GM12878 (cell line): ENCODE results near the gene CDC34. TPM values are rescaled to one million over a fixed set of nuclear protein-coding genes. Genes with fewer than 3 reads are reported as not detected.

Experiments
- ATF2 ChIP-seq: IDR thresholded peaks from 2 replicates; pipeline ENCODE4 v1.6.1; 2012; ENCODE audit warnings: low read length, inconsistent platforms
- BCL11A ChIP-seq: IDR thresholded peaks from 2 replicates; pipeline ENCODE4 v1.6.1; 2011; ENCODE audit warnings: low read depth, low read length
- BCL3 ChIP-seq: IDR thresholded peaks from 2 replicates; pipeline ENCODE4 v1.6.1; 2011; ENCODE audit warnings: borderline replicate concordance, low read depth, mild to moderate bottlenecking, moderate library complexity, low read length; ENCODE audit not compliant: insufficient read depth, poor library complexity, severe bottlenecking
- CHD1 ChIP-seq: IDR thresholded peaks from 2 replicates; pipeline ENCODE4 v1.6.1; 2012; ENCODE audit warnings: low read depth, low read length, improper control_type of control experiment
- EZH2 ChIP-seq: IDR thresholded peaks from 2 replicates; pipeline ENCODE4 v1.6.1; 2012; ENCODE audit warnings: low read depth, mild to moderate bottlenecking, control low read depth, inconsistent platforms, low read length, borderline replicate concordance; ENCODE audit not compliant: control insufficient read depth
- FOXK2 ChIP-seq: fragments of 450-650 bp; IDR thresholded peaks from 2 replicates; pipeline ENCODE4 v1.6.1; 2017; ENCODE audit warnings: mild to moderate bottlenecking, moderate library complexity
- HCFC1 ChIP-seq: fragments of 150-350 bp; IDR thresholded peaks from 2 replicates; pipeline ENCODE4 v1.6.1; 2014; ENCODE audit warnings: low read length
- KAT2A ChIP-seq: conservative IDR thresholded peaks from 2 replicates; pipeline ENCODE4 v1.6.1; 2011; ENCODE audit warnings: low read depth, low read length; ENCODE audit not compliant: control insufficient read depth
- MTA3 ChIP-seq: IDR thresholded peaks from 2 replicates; pipeline ENCODE4 v1.6.1; 2012; ENCODE audit warnings: low read length, inconsistent platforms, borderline replicate concordance
- MXI1 ChIP-seq: fragments of 150-350 bp; IDR thresholded peaks from 2 replicates; pipeline ENCODE4 v1.6.1; 2011; ENCODE audit warnings: low read depth, mild to moderate bottlenecking, inconsistent platforms, low read length, improper control_type of control experiment
- NFYA ChIP-seq: IDR thresholded peaks from 2 replicates; pipeline ENCODE4 v1.6.1; 2011; ENCODE audit warnings: low read depth, mild to moderate bottlenecking, low read length, improper control_type of control experiment, borderline replicate concordance
- RAD21 ChIP-seq: IDR thresholded peaks from 2 replicates; pipeline ENCODE4 v1.6.1; 2011; ENCODE audit warnings: mild to moderate bottlenecking, low read depth, low read length, moderate library complexity; ENCODE audit not compliant: insufficient read depth
- SMAD5 ChIP-seq: IDR thresholded peaks from 2 replicates; pipeline ENCODE4 v1.6.1; 2016; ENCODE audit warnings: antibody characterized with exemption, low read depth
- SP1 ChIP-seq: IDR thresholded peaks from one replicate; pipeline ENCODE4 v1.6.1; 2011; ENCODE audit warnings: low read depth, low read length
- STAT3 ChIP-seq: IDR thresholded peaks from 2 replicates; pipeline ENCODE4 v1.6.1; 2011; ENCODE audit warnings: low read depth, low read length, improper control_type of control experiment
- TARDBP ChIP-seq: IDR thresholded peaks from 2 replicates; pipeline ENCODE4 v1.6.1; 2016; ENCODE audit warnings: borderline replicate concordance
- TCF12 ChIP-seq: IDR thresholded peaks from 2 replicates; pipeline ENCODE4 v1.6.1; 2011; ENCODE audit warnings: low read depth, mild to moderate bottlenecking, low read length
- ZNF384 ChIP-seq: IDR thresholded peaks from 2 replicates; pipeline ENCODE4 v1.6.1; 2012; ENCODE audit warnings: low read depth, mild to moderate bottlenecking, low read length, improper control_type of control experiment, borderline replicate concordance
- polyA plus RNA-seq, 11 experiments: library from polyadenylated mRNA; depleted of rRNA in 4 of 11; unstranded in 6 of 11; stranded (reverse) in 5 of 11; fragments of >200 nt; fragmentation: Nextera tagmentation in 4 of 11; fragmentation: Illumina TruSeq in 1 of 11; extraction: Ambion mirVana in 4 of 11; extraction: Trizol in 1 of 11; gene quantifications; 1 replicate in 1 of 11; 2 replicates in 10 of 11; pipeline versions ENCODE4 v1.2.1 to v1.2.3, GENCODE V29; 2011 to 2016; ENCODE audit warnings: inconsistent platforms in 2 of 11, missing spikeins in 2 of 11, low read depth in 1 of 11
- total RNA-seq, 4 experiments: library from RNA; depleted of rRNA in 3 of 4; stranded (reverse); fragments of >200 nt in 3 of 4; fragmentation: Illumina TruSeq in 1 of 4; extraction: Trizol in 1 of 4; gene quantifications; 2 replicates each; pipeline versions ENCODE4 v1.2.1 to v1.2.3, GENCODE V29; 2013 to 2021
- TF ChIP-seq, protein P1 (sequence below): fragments of 450-650 bp; IDR thresholded peaks from 2 replicates; pipeline ENCODE4 v1.6.1; 2017; ENCODE audit warnings: mild to moderate bottlenecking, moderate library complexity

Gene CDC34
- total and polyA plus RNA-seq, 10 of the 15 experiments (the other 5 are each of a cell fraction or from before 2014, with no cell fraction given) = 0.31 to 48.9 (median 28.5) TPM

DNA sequence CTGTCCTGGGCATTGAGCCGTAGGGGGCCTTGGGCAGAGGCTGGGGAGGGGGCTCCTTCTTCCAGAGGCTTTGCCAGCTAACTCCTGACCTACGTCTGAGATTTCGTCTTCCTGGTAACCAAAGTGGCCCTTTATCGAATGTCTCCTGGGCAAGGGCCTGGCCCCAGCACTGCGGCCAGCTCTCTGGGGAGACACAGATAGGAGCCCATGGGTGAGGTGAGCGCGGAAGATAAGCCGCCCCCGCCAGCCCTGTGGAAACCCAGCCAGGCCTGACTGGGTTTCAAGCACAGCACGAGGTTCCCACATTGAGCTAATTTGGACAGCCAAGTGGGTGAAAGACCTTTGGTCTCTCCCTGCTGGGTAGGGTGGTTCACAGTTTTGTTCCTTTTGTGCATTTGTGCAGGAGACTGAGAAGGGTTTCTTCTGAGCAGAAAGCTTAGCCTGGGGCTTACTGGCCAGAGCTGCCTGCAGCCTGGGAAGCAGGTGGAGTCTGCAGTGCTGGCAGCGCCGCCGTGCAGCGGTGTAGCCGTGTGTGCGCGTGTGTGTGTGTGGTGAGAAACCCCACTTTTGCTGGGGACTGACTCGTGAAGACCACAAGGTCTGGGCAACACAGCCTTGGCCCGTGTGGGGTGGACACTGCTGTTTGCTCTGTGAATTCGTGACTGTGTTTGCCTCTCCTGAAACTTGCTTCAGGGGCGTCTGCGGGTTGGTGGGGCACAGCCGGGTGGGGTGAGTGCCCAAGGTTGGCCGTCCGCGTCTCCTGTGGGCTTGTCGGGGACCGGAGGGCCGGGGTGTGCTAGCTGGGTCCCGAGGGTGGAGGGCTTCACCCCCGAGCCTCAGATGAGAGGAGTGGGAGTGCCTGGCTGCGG, 43.3 kb downstream of the CDC34 start (continued):
- no peak for TF ChIP-seq CHD1
- no peak for TF ChIP-seq MTA3
- TF ChIP-seq NFYA = no peak
- TF ChIP-seq MXI1 = peak; percentile 95
- TF ChIP-seq KAT2A = no peak
- TF ChIP-seq TCF12 = no peak
- TF ChIP-seq, protein P1, sequence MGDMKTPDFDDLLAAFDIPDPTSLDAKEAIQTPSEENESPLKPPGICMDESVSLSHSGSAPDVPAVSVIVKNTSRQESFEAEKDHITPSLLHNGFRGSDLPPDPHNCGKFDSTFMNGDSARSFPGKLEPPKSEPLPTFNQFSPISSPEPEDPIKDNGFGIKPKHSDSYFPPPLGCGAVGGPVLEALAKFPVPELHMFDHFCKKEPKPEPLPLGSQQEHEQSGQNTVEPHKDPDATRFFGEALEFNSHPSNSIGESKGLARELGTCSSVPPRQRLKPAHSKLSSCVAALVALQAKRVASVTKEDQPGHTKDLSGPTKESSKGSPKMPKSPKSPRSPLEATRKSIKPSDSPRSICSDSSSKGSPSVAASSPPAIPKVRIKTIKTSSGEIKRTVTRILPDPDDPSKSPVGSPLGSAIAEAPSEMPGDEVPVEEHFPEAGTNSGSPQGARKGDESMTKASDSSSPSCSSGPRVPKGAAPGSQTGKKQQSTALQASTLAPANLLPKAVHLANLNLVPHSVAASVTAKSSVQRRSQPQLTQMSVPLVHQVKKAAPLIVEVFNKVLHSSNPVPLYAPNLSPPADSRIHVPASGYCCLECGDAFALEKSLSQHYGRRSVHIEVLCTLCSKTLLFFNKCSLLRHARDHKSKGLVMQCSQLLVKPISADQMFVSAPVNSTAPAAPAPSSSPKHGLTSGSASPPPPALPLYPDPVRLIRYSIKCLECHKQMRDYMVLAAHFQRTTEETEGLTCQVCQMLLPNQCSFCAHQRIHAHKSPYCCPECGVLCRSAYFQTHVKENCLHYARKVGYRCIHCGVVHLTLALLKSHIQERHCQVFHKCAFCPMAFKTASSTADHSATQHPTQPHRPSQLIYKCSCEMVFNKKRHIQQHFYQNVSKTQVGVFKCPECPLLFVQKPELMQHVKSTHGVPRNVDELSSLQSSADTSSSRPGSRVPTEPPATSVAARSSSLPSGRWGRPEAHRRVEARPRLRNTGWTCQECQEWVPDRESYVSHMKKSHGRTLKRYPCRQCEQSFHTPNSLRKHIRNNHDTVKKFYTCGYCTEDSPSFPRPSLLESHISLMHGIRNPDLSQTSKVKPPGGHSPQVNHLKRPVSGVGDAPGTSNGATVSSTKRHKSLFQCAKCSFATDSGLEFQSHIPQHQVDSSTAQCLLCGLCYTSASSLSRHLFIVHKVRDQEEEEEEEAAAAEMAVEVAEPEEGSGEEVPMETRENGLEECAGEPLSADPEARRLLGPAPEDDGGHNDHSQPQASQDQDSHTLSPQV = no peak
- TF ChIP-seq ZNF384 = no peak
- TF ChIP-seq STAT3 = no peak
- TF ChIP-seq SMAD5 = no peak
- no peak for TF ChIP-seq TARDBP
- no peak for TF ChIP-seq HCFC1
- peak; percentile 14 for TF ChIP-seq BCL3
- no peak for TF ChIP-seq SP1
- 0 out of 2 replicates have a peak, but pooled peaks have one; percentile 13 for TF ChIP-seq BCL11A
- no peak for TF ChIP-seq RAD21
- no peak for TF ChIP-seq EZH2
- no peak for TF ChIP-seq FOXK2
- no peak for TF ChIP-seq ATF2
